Kidney (tissue), 14 donors: ENCODE results near the gene PCNT. TPM values are rescaled to one million over a fixed set of nuclear protein-coding genes. Genes with fewer than 3 reads are reported as not detected.
A peak's percentile ranks its signal among the peaks of the same experiment; 100 is the strongest.

Source experiments
- DNase-seq, 5 donors: peaks; one replicate each; pipeline ENCODE4 v3.0.0-alpha.2; 2013 to 2020
- FAIRE-seq: peaks from 2 replicates; lab custom pipeline; 2012; peaks lifted over from hg19 to GRCh38; lab: Jason Lieb, UNC
- H3K27ac ChIP-seq, 2 donors: one replicate each; pipeline ENCODE4 v1.7.0; 2013; ENCODE audit warnings: low read depth in 2 of 2, low read length in 2 of 2, inconsistent platforms in 1 of 2
- H3K27me3 ChIP-seq: one replicate; pipeline ENCODE4 v1.7.1; 2013; ENCODE audit warnings: low read length, inconsistent platforms; ENCODE audit not compliant: control insufficient read depth, insufficient read depth
- H3K36me3 ChIP-seq, 3 donors: one replicate each; pipeline versions ENCODE4 v1.7.0 to v1.7.1; 2013; ENCODE audit warnings: low read length in 3 of 3, control low read depth in 1 of 3, inconsistent platforms in 1 of 3; ENCODE audit not compliant: insufficient read depth in 3 of 3, control insufficient read depth in 2 of 3
- H3K4me1 ChIP-seq, 3 donors: one replicate each; pipeline versions ENCODE4 v1.7.0 to v1.7.1; 2013; ENCODE audit warnings: low read length in 3 of 3, inconsistent platforms in 1 of 3, low read depth in 1 of 3; ENCODE audit not compliant: control insufficient read depth in 2 of 3, insufficient read depth in 2 of 3
- H3K4me3 ChIP-seq, 3 donors: one replicate each; pipeline versions ENCODE4 v1.7.0 to v1.8.1; 2013; ENCODE audit warnings: low read length in 3 of 3, control low read depth in 1 of 3, inconsistent platforms in 1 of 3
- H3K9ac ChIP-seq, 3 donors: one replicate each; pipeline versions ENCODE4 v1.7.0 to v1.7.1; 2013; ENCODE audit warnings: low read length in 3 of 3, control low read depth in 1 of 3, inconsistent platforms in 1 of 3
- H3K9me3 ChIP-seq, 3 donors: one replicate each; pipeline versions ENCODE4 v1.7.0 to v1.7.1; 2013; ENCODE audit warnings: low read length in 3 of 3, control low read depth in 1 of 3, inconsistent platforms in 1 of 3; ENCODE audit not compliant: control insufficient read depth in 2 of 3, insufficient read depth in 1 of 3
- CTCF ChIP-seq: IDR thresholded peaks from 3 replicates; pipeline ENCODE4 v1.5.1; 2012; ENCODE audit warnings: mild to moderate bottlenecking, moderate library complexity, borderline replicate concordance; ENCODE audit not compliant: insufficient read depth; ENCODE audit errors: extremely low read depth
- intact Hi-C: fragments of 100-400 bp; cut with DNase I; formaldehyde crosslinking; loops from one replicate; pipeline ENCODE4 v1.11.1; 2022
- polyA plus RNA-seq: library from polyadenylated mRNA; stranded (reverse); fragments of 350-450 nt; fragmentation: Illumina TruSeq; extraction: RNeasy Lipid Tissue Mini Kit (QIAGEN cat#74804); gene quantifications from one replicate; pipeline ENCODE4 v1.2.3, GENCODE V29; 2014; ENCODE audit warnings: low read depth, low replicate concordance; ENCODE audit not compliant: insufficient read depth
- total RNA-seq: library from RNA; stranded (reverse); fragmentation: NEBNext Ultra II Directional; extraction: Animal tissue kit (Norgen Biotek cat#: 25700); gene quantifications from one replicate; pipeline ENCODE4 v1.2.1, GENCODE V29; 2021
- donor health status: control.
- donor health status: control.
- donor health status: control.
- donor health status: control.
- donor health status: control.
- donor health status: DM: yes; HTN: yes; CAD: no.
- donor health status: Normal renal cell carcinoma (clear cell type).

PCNT gene
- total and polyA plus RNA-seq, 2 donors from 2014 or later = 4.2 to 26.1 TPM

GRCh38 chr21:46317710-46318463 lies 6.1 kb upstream of the PCNT start:
- FAIRE-seq (no peak), DNase-seq (peak in 4 of 5 donors; percentile 30 to 45 (median 36))
- no peaks in the 10 kb centered on the region for H3K36me3 ChIP-seq
- H3K4me1 ChIP-seq = peaks cover 0 to 3% (median 3%) of the 10 kb centered on the region in 3 donors
- no peak overlapping the region for H3K9ac ChIP-seq
- TF ChIP-seq CTCF = no peak
- H3K27ac ChIP-seq = no peak overlapping the region
- no peaks in the 10 kb centered on the region for H3K9me3 ChIP-seq
- no peaks in the 10 kb centered on the region for H3K27me3 ChIP-seq
- intact Hi-C loops = no loop called here
- no peak overlapping the region for H3K4me3 ChIP-seq

GRCh38 chr21:46318464-46318845 lies 5.5 kb upstream of the PCNT start:
- TF ChIP-seq CTCF = no peak
- no peak overlapping the region for H3K4me3 ChIP-seq
- intact Hi-C loops = no loop called here
- no peaks in the 10 kb centered on the region for H3K9me3 ChIP-seq
- H3K27ac ChIP-seq = no peak overlapping the region
- no peaks in the 10 kb centered on the region for H3K36me3 ChIP-seq
- H3K9ac ChIP-seq = no peak overlapping the region
- peak in 1 of 5 donors; percentile 43 for DNase-seq
- no peak for FAIRE-seq
- no peaks in the 10 kb centered on the region for H3K27me3 ChIP-seq
- peaks cover 0 to 7% (median 3%) of the 10 kb centered on the region in 3 donors for H3K4me1 ChIP-seq

GRCh38 chr21:46319186-46319585 lies 4.8 kb upstream of the PCNT start:
- H3K9me3 ChIP-seq = no peaks in the 10 kb centered on the region
- no peaks in the 10 kb centered on the region for H3K36me3 ChIP-seq
- intact Hi-C loops = no loop called here
- no peak for TF ChIP-seq CTCF
- no peak for DNase-seq
- peaks cover 0 to 7% (median 3%) of the 10 kb centered on the region in 3 donors for H3K4me1 ChIP-seq
- no peak overlapping the region for H3K27ac ChIP-seq
- no peak overlapping the region for H3K9ac ChIP-seq
- no peak overlapping the region for H3K4me3 ChIP-seq
- no peaks in the 10 kb centered on the region for H3K27me3 ChIP-seq
- FAIRE-seq = no peak
